Tracheal epithelial cell (primary cell): Measurements from ENCODE around the gene LSS. TPM values are rescaled to one million over a fixed set of nuclear protein-coding genes. Genes with fewer than 3 reads are reported as not detected.

Source experiments
- total RNA-seq: library from RNA; depleted of rRNA; stranded (reverse); fragments of >200 nt; gene quantifications from 2 replicates; pipeline ENCODE4 v1.2.1, GENCODE V29; 2014

The LSS gene
- 42.4 and 66.3 TPM in 2 replicates for total RNA-seq

DNA sequence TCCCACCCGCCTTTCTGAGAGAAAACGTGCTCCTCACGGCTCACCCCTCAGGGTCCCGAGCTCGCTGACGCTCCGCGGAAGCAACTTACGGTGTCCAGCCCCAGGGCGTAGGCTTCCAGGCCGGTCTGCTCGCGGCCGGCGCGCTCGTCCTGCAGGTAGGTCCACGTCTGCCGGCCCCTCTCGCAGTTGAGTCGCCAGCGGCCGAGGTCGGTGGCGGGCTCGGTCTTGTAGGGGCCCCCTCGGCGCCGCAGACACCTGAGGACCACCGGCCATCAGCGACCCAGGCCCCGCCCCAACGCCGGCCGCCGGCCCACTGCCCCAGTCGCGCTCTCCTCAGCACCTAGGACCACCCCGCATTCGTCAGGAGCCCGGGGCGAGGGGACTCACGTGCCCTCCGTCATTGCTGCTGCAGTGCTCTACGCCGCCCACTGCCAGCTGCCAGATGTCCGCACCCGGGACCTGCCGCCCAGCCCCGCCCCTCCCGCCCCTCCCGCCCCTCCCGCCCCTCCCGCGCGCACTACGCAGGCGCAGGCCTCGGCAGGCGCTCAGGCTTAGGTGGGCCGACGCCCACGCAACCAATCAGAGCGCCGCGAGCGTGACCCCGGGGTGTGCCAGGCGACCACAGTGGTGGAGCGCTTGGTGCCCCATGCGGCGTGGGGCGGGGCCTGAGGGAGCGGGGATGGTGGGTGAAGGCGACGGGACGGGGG is at the start of gene LSS:
Gene LSS, minus strand, starts transcription at position 430 of the 707 bp plus-strand sequence. Its CDS starts 29 bp downstream, at position 401.

DNA sequence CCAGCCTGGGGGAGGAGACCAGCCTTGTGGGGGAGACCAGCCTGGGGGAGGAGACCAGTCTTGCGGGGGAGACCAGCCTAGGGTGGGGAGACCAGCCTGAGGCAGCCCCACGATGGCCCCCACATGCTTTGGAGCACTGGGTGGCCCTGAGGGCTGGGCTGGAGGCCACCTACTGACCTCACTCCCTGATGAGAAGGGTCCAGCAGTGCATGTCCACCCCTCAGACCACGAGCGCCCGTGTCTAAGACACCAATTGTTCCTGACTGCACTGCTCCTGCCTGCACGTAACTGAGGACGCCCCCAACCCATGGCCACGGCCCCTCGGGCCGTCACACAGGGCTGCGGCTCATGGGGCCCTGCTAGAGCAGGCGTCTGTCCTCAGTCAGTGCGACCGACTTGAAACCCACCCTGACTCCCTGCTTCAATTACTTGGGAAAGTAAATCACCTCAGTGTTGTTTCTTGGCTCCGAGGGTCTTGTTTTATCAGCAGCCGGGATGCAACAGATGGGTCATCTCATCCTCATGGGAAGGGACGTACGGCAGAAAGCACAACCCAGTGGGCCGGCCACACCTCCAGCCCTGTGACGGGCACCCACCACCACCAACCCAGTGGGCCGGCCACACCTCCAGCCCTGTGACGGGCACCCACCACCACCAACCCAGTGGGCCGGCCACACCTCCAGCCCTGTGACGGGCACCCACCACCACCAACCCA is 44.5 kb downstream of the LSS start, which contains the start of gene SPATC1L:
Gene SPATC1L, minus strand, starts transcription at position 550 of the 715 bp plus-strand sequence. CDS start 1,643 bp downstream, outside the sequence.

GRCh38 chr21:46155514-46156377 is 72.8 kb downstream of the LSS start, which contains the start of gene FTCD:
TSS of gene FTCD (minus strand) at chr21:46155579. CDS start at chr21:46155523, 56 bp downstream.

Other genes starting within 250 kb of the LSS start
- gene COL6A1, start 247.0 kb downstream of the LSS start, total RNA-seq: 1.1 and 79.8 TPM in 2 replicates
- gene COL6A2, start 130.7 kb downstream of the LSS start, total RNA-seq: 0.43 and 58.6 TPM in 2 replicates
- 0.48 TPM in 1 of 2 replicates, not detected in the other for gene FTCD, start 73.2 kb downstream of the LSS start, total RNA-seq
- gene SPATC1L, start 44.3 kb downstream of the LSS start, total RNA-seq: 2.4 and 3.4 TPM in 2 replicates
- gene MCM3AP, start 56.8 kb upstream of the LSS start, total RNA-seq: 60.7 and 64.4 TPM in 2 replicates
- gene YBEY, start 57.6 kb upstream of the LSS start, total RNA-seq: 12.3 and 15.8 TPM in 2 replicates
- 0.85 and 2.2 TPM in 2 replicates for gene C21orf58, start 95.1 kb upstream of the LSS start, total RNA-seq
- 10.4 and 11.1 TPM in 2 replicates for gene PCNT, start 95.4 kb upstream of the LSS start, total RNA-seq
- 21.4 and 24.9 TPM in 2 replicates for gene DIP2A, start 230.1 kb upstream of the LSS start, total RNA-seq